Loucy (cell line): Measurements from ENCODE around the gene ODF4.

Source experiments
- EZH2phosphoT487 ChIP-seq: fragments of 200-600 bp; IDR thresholded peaks from 2 replicates; pipeline ENCODE4 v1.6.1; 2018; ENCODE audit warnings: antibody characterized with exemption, mild to moderate bottlenecking, moderate library complexity, borderline replicate concordance
- TF ChIP-seq, protein P1 (sequence below): fragments of 200-600 bp; sonication (generic); conservative IDR thresholded peaks from 2 replicates; pipeline ENCODE4 v1.5.1; 2014; ENCODE audit warnings: mild to moderate bottlenecking, antibody characterized with exemption, low read length

DNA sequence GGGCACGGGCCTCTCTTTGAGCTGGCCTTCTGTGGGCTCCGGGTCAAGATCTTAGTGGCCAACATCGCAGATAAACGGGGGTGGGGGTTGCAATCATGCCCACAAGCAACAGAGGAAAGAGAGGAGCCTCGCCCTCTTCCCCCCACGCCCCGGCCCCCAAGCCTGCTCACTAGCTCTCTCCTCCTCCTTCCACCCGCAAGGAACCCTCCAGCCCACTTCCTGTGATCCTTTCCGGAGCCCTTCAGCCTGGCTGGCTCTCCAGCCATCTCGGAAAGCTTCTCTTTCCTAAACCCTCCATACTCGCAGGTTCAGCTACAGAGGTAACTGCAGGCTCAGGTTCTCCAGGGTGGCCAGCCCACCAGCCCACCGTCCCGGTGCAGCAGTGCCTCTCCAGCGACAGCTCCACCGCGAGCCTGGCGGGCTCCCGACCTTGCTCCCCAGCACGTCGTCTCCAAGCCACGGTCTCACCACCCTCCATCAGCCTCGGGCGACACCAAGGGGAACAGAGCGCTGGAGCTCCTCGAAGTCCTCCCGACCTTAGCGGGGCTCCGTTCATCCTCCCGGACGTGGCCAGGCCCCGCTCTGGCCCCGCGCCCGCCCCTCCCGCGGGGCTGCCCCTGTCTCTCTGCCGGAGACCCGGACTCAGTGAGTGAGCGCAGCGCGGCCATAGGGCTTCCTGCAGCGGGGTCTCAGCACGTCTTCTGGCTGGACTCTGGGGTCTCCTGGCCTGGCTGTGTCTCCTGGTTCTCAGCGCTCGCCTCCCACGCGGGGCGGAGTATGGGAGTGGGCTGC lies 12.9 kb upstream of the ODF4 start:
- TF ChIP-seq, protein P1, sequence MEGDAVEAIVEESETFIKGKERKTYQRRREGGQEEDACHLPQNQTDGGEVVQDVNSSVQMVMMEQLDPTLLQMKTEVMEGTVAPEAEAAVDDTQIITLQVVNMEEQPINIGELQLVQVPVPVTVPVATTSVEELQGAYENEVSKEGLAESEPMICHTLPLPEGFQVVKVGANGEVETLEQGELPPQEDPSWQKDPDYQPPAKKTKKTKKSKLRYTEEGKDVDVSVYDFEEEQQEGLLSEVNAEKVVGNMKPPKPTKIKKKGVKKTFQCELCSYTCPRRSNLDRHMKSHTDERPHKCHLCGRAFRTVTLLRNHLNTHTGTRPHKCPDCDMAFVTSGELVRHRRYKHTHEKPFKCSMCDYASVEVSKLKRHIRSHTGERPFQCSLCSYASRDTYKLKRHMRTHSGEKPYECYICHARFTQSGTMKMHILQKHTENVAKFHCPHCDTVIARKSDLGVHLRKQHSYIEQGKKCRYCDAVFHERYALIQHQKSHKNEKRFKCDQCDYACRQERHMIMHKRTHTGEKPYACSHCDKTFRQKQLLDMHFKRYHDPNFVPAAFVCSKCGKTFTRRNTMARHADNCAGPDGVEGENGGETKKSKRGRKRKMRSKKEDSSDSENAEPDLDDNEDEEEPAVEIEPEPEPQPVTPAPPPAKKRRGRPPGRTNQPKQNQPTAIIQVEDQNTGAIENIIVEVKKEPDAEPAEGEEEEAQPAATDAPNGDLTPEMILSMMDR, result no peak
- TF ChIP-seq EZH2phosphoT487, result no peak
